ENCODE results near the gene REXO4.

REXO4 gene

GRCh38 chr9:133406480-133407307 is 11.1 kb downstream of the REXO4 start:
- no peak overlapping the region for H3K4me3 ChIP-seq (ENCODE audit: low read depth, low read length)
- peak; percentile 77 for DNase-seq (ENCODE audit: low read depth)
- no peak for TF ChIP-seq MYC (IDR thresholded peaks at IDR 0.05; ENCODE audit: low read depth, low read length)
- TF ChIP-seq MAX (IDR thresholded peaks at IDR 0.05; ENCODE audit: low read depth, low read length) = peak; percentile 43; the same call in 1 of the 2 replicates
- TF ChIP-seq CTCF (IDR thresholded peaks at IDR 0.05; ENCODE audit: low read depth, low read length) = peak; percentile 91
- TF ChIP-seq POLR2A (IDR thresholded peaks at IDR 0.05; ENCODE audit: extremely low read depth, insufficient read length) = no peak

- TF ChIP-seq CTCF (IDR thresholded peaks at IDR 0.05; ENCODE audit: low read depth, low read length) = no peak
- no peak for DNase-seq (ENCODE audit: low read depth)
- H3K4me3 ChIP-seq (ENCODE audit: low read depth, low read length) = no peak overlapping the region
Observed at GRCh38 chr9:133405508-133406438, 12.0 kb downstream of the REXO4 start.

GRCh38 chr9:133404454-133405002 is 13.3 kb downstream of the REXO4 start:
- no peak for DNase-seq (ENCODE audit: low read depth)
- TF ChIP-seq MAX (IDR thresholded peaks at IDR 0.05; ENCODE audit: low read depth, low read length) = no peak
- TF ChIP-seq POLR2A (IDR thresholded peaks at IDR 0.05; ENCODE audit: extremely low read depth, insufficient read length) = no peak
- no peak for TF ChIP-seq MYC (IDR thresholded peaks at IDR 0.05; ENCODE audit: low read depth, low read length)
- TF ChIP-seq CTCF (IDR thresholded peaks at IDR 0.05; ENCODE audit: low read depth, low read length) = no peak

GRCh38 chr9:133403766-133404453 is 13.9 kb downstream of the REXO4 start:
- TF ChIP-seq CTCF (IDR thresholded peaks at IDR 0.05; ENCODE audit: low read depth, low read length) (peak; percentile 67), MYC (IDR thresholded peaks at IDR 0.05; ENCODE audit: low read depth, low read length) (no peak)
- no peak overlapping the region for H3K4me3 ChIP-seq (ENCODE audit: low read depth, low read length)
- peak; percentile 51 for DNase-seq (ENCODE audit: low read depth)

More at GRCh38 chr9:133404454-133405002, 13.3 kb downstream of the REXO4 start:
- H3K4me3 ChIP-seq (ENCODE audit: low read depth, low read length) = no peak overlapping the region

- no peak overlapping the region for H3K4me3 ChIP-seq (ENCODE audit: low read depth, low read length)
- TF ChIP-seq POLR2A (IDR thresholded peaks at IDR 0.05; ENCODE audit: extremely low read depth, insufficient read length) (no peak), MAX (IDR thresholded peaks at IDR 0.05; ENCODE audit: low read depth, low read length) (no peak), MYC (IDR thresholded peaks at IDR 0.05; ENCODE audit: low read depth, low read length) (no peak), CTCF (IDR thresholded peaks at IDR 0.05; ENCODE audit: low read depth, low read length) (no peak)
- no peak for DNase-seq (ENCODE audit: low read depth)
Observed at GRCh38 chr9:133402689-133403088, 15.1 kb downstream of the REXO4 start.
